Limb (tissue), 2 donors: ENCODE measurements around the gene ROBO4.

Source experiments
- DNase-seq, 2 donors: peaks; one replicate each; pipeline ENCODE4 v3.0.0-alpha.2; 2016; ENCODE audit errors: extremely low spot score in 2 of 2

ROBO4 gene

GRCh38 chr11:124843616-124843910, 54.1 kb downstream of the ROBO4 start:
- DNase-seq, result no peak

GRCh38 chr11:124842305-124842704, 55.4 kb downstream of the ROBO4 start:
- DNase-seq, result no peak

GRCh38 chr11:124841840-124842239, 55.8 kb downstream of the ROBO4 start:
- DNase-seq, result no peak

DNA sequence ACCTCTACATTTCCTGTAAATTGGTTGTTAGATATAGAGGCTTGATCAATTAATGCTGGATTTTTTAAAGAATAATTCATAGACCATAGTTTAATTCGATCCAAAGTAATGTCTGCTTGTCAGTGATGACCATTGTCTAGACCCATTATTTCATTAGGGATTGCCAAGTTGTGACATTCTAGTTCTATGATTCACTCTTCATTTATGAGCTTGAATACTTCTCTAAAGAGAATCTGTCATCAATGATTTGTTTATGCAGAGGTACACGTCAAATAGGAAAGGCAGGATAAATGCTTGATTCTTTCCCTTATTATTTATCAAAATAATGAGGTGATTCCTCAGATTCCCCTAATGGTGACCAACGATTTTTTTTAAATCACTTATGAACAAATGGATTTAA, 56.5 kb downstream of the ROBO4 start:
- DNase-seq, result no peak

DNA sequence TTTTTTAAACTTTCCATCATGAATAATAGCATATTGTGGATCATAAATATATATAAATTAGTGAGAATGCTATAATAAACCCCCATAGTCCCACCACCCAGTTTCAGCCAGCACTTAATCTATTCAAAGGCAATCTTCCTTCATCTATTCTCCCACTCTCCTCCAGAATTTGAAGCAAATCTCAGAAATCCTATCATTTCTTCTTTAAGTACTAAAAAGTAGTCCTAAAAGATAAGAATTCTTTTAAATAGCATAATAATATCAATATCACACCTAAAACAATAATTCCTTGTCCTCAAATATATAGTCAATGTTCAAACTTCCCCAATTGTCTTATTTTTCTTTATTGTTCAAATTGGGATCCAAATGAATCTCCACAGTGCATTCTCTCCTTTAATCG, 57.0 kb downstream of the ROBO4 start:
- DNase-seq, result no peak

DNA sequence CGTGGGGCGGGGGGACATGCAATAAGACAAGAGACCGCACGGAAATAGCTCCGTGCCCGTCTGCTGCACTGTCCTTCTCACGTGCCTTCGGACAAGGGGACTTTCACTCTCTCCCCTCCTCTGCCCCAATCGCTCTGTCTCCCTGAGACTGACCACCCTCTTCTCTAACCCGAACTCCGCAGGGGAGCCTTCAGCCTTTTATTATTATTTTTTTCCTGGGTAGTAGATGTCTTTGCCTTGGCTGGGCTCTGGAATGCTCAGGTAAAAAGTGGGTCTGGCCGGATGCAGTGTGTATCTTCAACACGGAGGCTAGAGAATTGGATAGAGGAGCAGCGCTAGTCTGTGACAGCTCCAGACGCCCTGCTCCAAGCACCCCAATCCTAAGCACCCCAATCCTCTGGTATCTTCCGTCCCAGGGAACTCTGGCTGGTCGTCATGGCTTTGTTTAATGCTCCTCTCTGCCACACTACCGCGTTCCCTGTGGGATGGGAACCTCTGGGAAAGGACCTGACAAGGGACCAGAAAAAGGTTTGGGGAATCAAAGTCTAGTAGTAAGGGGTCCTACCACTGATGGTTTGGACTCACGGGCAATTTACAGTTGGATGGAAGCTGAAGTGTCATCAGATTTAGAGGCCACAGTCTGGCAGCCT, 57.6 kb downstream of the ROBO4 start:
- DNase-seq, result no peak

GRCh38 chr11:124839128-124839971, 58.3 kb downstream of the ROBO4 start:
- DNase-seq, result peak in 1 of 2 donors; percentile 66

GRCh38 chr11:124838805-124839127, 58.9 kb downstream of the ROBO4 start:
- DNase-seq, result no peak

DNA sequence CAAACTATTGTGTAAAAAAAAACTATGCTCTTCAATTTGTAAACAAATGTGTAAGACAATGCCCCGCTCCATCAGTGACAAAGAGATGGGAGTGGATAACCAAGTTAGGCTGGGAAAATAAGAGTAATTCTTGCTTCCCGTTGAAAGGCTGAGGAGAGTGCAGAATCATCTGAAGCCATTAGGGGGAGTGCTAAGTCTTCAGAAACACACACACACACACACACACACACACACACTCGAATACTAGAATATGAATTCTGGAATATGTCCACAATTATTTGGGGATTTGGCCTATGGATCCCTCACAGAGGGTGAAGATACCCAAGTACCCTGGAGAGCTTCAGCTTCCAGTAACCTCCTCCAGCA, 60.2 kb downstream of the ROBO4 start:
- peak; percentile 59 to 81 for DNase-seq

DNA sequence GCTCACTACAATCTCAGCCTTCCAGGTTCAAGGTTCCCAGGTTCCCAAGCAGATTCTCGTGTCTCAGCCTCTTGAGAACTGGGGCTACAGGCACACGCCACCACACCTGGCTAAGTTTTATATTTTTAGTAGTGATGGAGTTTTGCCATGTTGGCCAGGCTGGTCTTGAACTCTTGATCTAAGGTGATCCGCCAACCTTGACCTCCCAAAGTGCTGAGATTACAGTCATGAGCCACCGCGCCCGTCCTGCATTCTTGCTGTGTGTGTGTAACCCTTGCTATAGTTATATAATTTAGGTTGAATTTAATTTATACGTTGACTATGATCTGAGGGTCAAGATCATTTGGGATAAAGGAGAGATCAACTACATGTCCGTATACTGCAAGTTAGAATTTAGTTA, 61.7 kb downstream of the ROBO4 start:
- no peak for DNase-seq

GRCh38 chr11:124834526-124835180, 63.0 kb downstream of the ROBO4 start:
- DNase-seq, result no peak
